ENCODE measurements around the gene OMA1.
"Not testable (repeated sequence)": the region's sequence is repeated elsewhere in the genome, so short reads cannot be mapped to it uniquely, and the experiment has no call there.

The OMA1 gene

DNA sequence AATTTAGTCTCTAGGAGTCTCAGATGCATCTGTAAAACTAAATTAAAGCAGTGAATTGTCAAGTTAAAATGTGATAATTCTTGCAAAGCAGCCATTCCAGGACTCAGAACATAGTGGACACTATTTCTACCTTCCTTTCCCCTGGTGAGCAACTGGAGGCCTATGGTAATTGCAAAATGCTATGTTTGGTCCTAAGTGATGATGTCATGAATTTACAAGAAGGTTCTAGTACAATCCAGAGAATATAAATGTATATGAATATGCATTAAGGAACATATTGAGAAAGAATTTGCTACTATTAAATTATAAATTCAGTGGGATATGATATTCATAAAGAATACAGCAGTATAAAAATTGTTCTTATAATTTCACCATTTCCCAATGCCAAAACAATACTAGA lies 32.6 kb downstream of the OMA1 start:
- H3K27ac ChIP-seq = no peak overlapping the region
- no peak for TF ChIP-seq ZFX (IDR thresholded peaks at IDR 0.05)

DNA sequence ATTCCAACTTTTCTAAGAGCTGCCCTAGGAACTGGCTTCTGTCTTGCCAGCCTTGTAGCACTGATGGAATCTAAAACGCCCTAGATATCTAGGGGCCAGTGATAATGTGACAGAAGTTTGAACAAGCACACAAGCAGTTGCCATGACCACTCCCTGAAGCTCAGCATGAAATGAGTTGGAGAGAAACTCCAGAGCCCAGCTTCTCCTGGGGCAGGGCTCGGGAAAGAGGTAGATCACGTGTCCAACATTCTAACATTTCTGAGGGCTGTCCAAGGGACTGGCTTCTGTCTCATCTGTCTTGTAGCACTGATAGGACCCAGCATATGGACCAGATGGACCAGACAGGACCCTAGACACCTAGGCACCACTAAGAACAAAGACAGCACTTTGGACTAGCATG lies 37.9 kb downstream of the OMA1 start:
- H3K27ac ChIP-seq = no peak overlapping the region
- TF ChIP-seq ZFX (IDR thresholded peaks at IDR 0.05) = no peak
- TF ChIP-seq, protein P1, sequence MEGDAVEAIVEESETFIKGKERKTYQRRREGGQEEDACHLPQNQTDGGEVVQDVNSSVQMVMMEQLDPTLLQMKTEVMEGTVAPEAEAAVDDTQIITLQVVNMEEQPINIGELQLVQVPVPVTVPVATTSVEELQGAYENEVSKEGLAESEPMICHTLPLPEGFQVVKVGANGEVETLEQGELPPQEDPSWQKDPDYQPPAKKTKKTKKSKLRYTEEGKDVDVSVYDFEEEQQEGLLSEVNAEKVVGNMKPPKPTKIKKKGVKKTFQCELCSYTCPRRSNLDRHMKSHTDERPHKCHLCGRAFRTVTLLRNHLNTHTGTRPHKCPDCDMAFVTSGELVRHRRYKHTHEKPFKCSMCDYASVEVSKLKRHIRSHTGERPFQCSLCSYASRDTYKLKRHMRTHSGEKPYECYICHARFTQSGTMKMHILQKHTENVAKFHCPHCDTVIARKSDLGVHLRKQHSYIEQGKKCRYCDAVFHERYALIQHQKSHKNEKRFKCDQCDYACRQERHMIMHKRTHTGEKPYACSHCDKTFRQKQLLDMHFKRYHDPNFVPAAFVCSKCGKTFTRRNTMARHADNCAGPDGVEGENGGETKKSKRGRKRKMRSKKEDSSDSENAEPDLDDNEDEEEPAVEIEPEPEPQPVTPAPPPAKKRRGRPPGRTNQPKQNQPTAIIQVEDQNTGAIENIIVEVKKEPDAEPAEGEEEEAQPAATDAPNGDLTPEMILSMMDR (conservative IDR thresholded peaks at IDR 0.05) = no peak

DNA sequence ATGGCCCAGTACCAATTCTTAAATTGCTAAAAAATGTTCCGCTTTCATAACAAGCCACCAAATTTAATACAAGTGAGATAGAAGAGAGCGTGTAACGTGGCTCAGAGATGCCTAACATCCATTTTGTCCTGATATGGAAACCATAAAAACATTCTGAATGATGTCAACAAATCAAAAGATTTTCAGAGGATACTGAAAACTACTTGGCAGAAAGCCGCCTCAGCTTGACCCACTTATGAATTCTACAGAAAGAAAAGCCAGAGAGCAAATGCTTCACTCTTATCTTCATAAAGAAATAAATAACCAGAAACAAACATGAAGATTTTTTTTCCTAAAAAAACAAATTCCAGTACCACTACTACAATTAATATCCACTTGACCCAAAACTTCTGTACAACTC lies 41.2 kb downstream of the OMA1 start:
- H3K27ac ChIP-seq = no peak overlapping the region
- TF ChIP-seq, protein P1 (conservative IDR thresholded peaks at IDR 0.05) = no peak
- TF ChIP-seq ZFX (IDR thresholded peaks at IDR 0.05) = no peak

DNA sequence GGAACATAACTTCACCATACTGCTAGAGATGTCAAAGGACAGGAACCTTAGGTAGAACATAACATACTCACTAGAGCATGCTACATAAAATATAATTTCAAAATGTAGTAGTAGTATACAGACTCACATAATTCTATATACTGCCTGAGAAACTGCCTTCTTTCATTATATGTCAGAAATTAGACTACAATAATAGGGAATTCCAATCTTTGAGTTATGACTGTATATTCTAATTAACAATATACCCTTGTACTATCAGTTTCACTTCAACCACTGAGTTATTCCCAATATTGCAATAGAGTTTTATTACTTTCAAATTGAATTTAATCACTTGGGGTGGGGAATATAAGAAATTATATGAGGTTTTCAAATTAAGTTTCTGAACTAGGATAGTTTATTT lies 44.0 kb downstream of the OMA1 start:
- no peak overlapping the region for H3K27ac ChIP-seq
- TF ChIP-seq, protein P1 (conservative IDR thresholded peaks at IDR 0.05) = no peak
- no peak for TF ChIP-seq ZFX (IDR thresholded peaks at IDR 0.05)

DNA sequence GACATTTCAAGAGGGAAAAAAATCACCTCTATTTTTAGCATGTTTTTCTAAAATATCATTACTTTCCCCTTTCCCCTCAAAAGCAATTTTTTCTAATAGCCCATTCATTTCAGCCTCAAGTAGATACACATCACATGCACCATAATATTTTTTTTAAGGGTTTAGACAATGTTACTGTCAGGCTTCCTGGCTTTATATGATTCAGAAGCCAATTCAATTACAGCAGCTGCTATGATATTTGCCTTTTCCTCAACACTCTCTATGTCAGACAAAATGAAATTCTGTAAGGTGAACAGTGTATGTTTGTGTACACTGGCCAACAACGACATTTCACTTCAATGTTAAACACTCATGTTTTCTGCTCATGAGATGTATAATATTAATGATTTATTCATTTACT lies 46.5 kb downstream of the OMA1 start:
- TF ChIP-seq, protein P1 (conservative IDR thresholded peaks at IDR 0.05) = no peak
- no peak for TF ChIP-seq ZFX (IDR thresholded peaks at IDR 0.05)
- no peak overlapping the region for H3K27ac ChIP-seq

DNA sequence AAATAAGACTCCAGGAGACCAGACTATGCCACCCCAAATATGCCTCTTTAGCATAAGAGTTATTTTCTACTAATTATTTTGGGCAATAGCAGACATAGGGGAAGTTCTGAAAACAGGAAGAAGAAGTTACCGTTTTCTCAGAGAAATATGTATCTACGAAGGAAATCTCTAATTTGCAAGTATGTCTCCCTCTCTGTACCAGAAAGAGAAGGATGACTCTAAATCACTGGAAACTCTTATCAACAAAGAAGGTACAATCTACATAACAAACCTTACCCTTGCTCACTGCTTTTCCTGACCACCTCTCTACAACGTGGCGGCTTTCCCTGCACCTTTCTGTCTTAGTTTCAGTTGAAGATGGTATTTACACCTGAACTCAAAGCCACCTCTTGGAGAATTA lies 49.0 kb downstream of the OMA1 start:
- no peak overlapping the region for H3K27ac ChIP-seq
- TF ChIP-seq, protein P1 (conservative IDR thresholded peaks at IDR 0.05) = no peak
- no peak for TF ChIP-seq ZFX (IDR thresholded peaks at IDR 0.05)

DNA sequence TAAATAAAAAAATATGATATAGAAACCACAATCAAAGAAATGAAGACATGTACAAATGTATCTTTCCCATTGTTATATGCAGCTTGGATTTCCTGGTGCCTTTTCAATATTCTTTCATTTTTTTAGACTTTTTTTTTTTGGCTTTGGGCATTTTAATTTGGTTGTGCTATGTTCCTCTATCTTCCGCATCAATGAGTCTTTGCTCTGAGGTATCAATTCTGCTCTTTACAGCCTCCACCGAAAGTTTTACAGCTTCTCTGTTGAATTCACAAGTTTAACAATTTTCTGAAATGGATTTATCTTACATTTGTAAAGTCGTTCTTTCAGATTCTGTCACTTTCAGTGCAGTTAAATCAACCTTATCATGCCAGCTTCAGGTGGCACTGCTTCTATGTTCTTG lies 50.5 kb downstream of the OMA1 start:
- no peak overlapping the region for H3K27ac ChIP-seq
- TF ChIP-seq, protein P1 (conservative IDR thresholded peaks at IDR 0.05) = no peak
- no peak for TF ChIP-seq ZFX (IDR thresholded peaks at IDR 0.05)

DNA sequence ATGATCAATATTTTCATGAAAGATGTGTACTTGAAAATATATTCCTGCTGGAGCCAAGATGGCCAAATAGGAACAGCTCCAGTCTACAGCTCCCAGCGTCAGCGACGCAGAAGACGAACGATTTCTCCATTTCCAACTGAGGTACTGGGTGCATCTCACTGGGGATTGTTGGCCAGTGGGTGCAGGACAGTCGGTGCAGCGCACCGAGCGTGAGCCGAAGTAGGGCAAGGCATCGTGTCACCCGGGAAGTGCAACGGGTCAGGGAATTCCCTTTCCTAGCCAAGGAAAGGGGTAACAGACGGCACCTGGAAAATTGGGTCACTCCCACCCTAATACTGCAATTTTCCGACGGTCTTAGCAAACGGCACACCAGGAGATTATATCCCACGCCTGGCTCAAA lies 57.6 kb downstream of the OMA1 start:
- H3K27ac ChIP-seq = not testable (repeated sequence)

DNA sequence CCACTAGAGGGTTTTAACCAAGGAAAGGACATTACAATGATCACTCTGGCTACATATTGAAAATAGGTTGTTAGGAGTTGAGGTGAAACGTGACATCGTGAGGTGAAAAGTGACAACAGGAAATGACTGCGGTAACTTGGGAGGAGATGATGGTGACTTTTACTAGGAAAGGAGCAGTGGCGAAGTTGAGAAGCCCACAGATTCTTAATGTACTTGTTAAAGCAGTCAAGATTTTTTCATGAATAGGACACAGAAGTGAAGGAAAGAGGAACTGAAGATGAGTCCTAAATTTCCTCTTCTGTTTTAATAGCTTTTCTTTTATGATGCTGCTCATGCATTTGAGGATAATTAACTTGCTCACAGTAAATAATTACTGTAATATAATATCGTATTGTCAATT lies 59.5 kb downstream of the OMA1 start:
- TF ChIP-seq, protein P1 (conservative IDR thresholded peaks at IDR 0.05) = no peak
- TF ChIP-seq ZFX (IDR thresholded peaks at IDR 0.05) = no peak
- no peak overlapping the region for H3K27ac ChIP-seq

Data from C4-2B (cell line).